ENCODE data around the gene ZCCHC3.

Gene ZCCHC3

DNA sequence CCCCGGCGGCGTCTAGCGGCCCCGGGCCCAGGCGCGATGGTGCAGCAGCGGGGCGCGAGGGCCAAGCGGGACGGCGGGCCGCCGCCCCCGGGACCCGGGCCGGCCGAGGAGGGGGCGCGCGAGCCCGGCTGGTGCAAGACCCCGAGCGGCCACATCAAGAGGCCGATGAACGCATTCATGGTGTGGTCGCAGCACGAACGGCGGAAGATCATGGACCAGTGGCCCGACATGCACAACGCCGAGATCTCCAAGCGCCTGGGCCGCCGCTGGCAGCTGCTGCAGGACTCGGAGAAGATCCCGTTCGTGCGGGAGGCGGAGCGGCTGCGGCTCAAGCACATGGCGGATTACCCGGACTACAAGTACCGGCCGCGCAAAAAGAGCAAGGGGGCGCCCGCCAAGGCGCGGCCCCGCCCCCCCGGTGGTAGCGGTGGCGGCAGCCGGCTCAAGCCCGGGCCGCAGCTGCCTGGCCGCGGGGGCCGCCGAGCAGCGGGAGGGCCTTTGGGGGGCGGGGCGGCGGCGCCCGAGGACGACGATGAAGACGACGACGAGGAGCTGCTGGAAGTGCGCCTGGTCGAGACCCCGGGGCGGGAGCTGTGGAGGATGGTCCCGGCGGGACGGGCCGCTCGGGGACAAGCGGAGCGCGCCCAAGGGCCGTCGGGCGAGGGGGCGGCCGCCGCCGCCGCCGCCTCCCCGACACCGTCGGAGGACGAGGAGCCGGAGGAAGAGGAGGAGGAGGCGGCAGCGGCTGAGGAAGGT, 28.7 kb downstream of the ZCCHC3 start:
- ATAC-seq (ENCODE audit: low read depth) (no peak), DNase-seq (ENCODE audit: low spot score) (peak; percentile 84)

DNA sequence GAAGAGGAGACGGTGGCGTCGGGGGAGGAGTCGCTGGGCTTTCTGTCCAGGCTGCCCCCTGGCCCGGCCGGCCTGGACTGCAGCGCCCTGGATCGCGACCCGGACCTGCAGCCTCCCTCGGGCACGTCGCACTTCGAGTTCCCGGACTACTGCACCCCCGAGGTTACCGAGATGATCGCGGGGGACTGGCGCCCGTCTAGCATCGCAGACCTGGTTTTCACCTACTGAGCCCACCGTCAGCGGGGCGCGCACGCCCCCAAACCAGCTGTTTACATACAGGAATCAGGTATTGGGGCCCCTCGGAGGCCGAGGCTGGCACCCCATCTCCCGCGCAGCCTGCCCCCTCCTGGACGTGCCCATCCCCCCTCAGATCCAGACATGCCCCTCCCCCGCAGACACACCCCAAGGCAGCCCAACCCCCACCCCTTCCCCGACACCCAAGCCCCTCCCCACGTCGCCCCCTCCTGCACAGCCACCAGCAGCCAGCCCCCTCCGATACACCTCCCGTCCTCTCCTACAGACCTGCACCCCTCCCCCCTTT, 29.3 kb downstream of the ZCCHC3 start:
- no peak for DNase-seq (ENCODE audit: low spot score)
- TF ChIP-seq, protein P1, sequence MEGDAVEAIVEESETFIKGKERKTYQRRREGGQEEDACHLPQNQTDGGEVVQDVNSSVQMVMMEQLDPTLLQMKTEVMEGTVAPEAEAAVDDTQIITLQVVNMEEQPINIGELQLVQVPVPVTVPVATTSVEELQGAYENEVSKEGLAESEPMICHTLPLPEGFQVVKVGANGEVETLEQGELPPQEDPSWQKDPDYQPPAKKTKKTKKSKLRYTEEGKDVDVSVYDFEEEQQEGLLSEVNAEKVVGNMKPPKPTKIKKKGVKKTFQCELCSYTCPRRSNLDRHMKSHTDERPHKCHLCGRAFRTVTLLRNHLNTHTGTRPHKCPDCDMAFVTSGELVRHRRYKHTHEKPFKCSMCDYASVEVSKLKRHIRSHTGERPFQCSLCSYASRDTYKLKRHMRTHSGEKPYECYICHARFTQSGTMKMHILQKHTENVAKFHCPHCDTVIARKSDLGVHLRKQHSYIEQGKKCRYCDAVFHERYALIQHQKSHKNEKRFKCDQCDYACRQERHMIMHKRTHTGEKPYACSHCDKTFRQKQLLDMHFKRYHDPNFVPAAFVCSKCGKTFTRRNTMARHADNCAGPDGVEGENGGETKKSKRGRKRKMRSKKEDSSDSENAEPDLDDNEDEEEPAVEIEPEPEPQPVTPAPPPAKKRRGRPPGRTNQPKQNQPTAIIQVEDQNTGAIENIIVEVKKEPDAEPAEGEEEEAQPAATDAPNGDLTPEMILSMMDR (IDR thresholded peaks at IDR 0.05; ENCODE audit: poor library complexity, severe bottlenecking): no peak
- Histone ChIP-seq H3K27ac (ENCODE audit: poor library complexity, severe bottlenecking) (peak overlapping the region; percentile 87), H3K27me3 (ENCODE audit: insufficient read depth, poor library complexity, severe bottlenecking) (no peaks in the 10 kb centered on the region), H3K9me3 (ENCODE audit: severe bottlenecking) (no peaks in the 10 kb centered on the region), H3K36me3 (ENCODE audit: low read depth) (peaks cover 5% of the 10 kb centered on the region; the same call in 1 of the 2 replicates), H3K4me3 (ENCODE audit: severe bottlenecking) (peak overlapping the region; percentile 85), H3K4me1 (ENCODE audit: insufficient read depth, poor library complexity, severe bottlenecking) (peaks cover 4% of the 10 kb centered on the region)
- no peak for ATAC-seq (ENCODE audit: low read depth)

More for the DNA sequence above, 28.7 kb downstream of the ZCCHC3 start:
- peaks cover 4% of the 10 kb centered on the region for H3K4me1 ChIP-seq (ENCODE audit: insufficient read depth, poor library complexity, severe bottlenecking)
- TF ChIP-seq, protein P1 (IDR thresholded peaks at IDR 0.05; ENCODE audit: poor library complexity, severe bottlenecking): no peak
- H3K27ac ChIP-seq (ENCODE audit: poor library complexity, severe bottlenecking): peak overlapping the region; percentile 87
- no peaks in the 10 kb centered on the region for H3K27me3 ChIP-seq (ENCODE audit: insufficient read depth, poor library complexity, severe bottlenecking)
- H3K9me3 ChIP-seq (ENCODE audit: severe bottlenecking): no peaks in the 10 kb centered on the region
- peak overlapping the region; percentile 85 for H3K4me3 ChIP-seq (ENCODE audit: severe bottlenecking)
- peaks cover 5% of the 10 kb centered on the region; the same call in 1 of the 2 replicates for H3K36me3 ChIP-seq (ENCODE audit: low read depth)

DNA sequence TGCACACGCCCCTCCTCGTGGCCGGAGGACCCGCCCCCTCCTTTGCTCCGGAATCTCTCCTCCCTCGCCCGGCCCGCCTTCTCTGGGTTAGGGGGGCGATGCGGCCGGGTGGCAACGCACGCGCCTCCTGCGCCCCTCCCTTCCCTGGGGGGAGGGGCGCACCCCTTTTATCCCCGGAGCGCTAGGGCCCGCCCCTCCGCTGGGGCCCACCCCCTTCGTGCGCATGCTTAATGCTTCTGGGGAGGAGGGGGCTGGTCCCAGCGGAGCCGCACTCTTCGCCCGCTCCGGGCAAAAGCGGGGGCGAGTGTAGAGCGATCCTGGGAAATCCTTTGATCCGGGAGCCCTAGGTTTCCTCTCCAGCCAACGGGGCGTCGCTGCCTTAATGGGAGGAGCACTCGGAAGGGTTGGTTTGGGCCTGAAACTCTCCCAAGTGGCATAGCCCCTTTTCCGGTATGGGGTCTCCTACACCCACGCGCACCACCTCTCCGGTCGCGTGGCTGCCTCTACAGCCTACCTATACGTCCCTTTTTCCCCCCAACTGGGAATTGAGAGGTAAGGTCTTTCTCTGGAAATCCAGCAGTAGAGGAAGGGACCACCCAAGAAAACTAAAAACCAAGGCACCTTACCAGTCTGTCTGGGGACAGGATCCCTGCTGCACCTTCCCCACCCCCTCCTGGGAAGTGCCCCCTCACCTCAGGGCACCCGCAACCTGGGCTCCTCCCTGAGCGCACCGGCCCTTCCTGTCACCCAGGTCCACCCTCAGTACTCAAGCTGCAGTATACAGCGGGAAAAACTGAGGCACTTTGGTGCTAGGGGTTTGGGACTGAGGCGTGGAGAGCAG, 30.0 kb downstream of the ZCCHC3 start:
- TF ChIP-seq, protein P1 (IDR thresholded peaks at IDR 0.05; ENCODE audit: poor library complexity, severe bottlenecking): no peak
- ATAC-seq (ENCODE audit: low read depth): peak; percentile 32
- H3K27ac ChIP-seq (ENCODE audit: poor library complexity, severe bottlenecking): peak overlapping the region; percentile 87

DNA sequence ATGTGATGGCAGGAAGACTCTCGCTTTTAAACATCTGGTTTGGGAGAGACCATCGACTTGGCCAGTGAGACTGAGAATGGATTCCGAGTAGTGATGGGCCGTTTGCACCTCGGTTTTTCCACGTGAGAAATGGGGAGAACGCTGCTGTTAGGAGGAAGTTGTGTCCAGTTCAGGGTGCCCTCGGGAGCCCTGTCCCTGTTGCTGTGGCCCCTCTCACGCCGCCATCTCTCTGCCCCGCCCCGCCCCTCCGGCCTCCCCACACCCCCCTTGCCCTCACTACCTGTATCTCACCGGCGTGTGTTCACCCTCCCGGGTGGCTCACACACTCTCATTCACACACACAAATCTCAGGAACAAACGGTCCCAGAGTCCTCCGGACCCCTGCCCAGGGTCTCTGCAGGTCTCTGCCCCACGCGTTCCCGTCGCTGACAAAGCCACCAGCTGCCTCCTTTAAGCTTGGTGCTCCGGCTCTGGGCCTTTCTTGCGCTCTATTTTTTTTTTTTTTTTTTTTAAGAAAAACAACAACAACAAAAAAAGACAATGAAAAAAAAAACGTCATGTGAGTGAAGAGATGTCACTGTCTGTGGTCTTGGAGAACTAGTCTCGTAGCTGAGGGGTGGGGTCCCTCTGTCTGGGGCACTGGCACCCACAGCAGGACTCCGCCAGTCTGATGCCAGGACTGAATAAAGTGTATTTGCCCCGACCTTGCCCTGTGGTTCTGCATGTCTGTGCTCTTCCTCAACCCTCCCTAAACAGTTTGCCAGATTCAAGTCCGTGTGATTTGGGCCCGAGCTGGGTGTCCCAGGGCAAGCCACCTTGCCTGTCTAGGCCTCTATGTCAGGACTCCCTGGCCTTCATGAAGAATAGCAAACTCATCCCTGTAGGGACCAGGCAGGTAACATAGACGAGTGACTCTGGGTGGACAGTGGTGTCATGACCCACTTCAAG, 30.9 kb downstream of the ZCCHC3 start:
- Histone ChIP-seq H3K4me3 (ENCODE audit: severe bottlenecking) (peak overlapping the region; percentile 85), H3K27me3 (ENCODE audit: insufficient read depth, poor library complexity, severe bottlenecking) (no peaks in the 10 kb centered on the region), H3K4me1 (ENCODE audit: insufficient read depth, poor library complexity, severe bottlenecking) (peaks cover 4% of the 10 kb centered on the region), H3K36me3 (ENCODE audit: low read depth) (peaks cover 5% of the 10 kb centered on the region; the same call in 1 of the 2 replicates), H3K9me3 (ENCODE audit: severe bottlenecking) (no peaks in the 10 kb centered on the region), H3K27ac (ENCODE audit: poor library complexity, severe bottlenecking) (peak overlapping the region; percentile 87)
- DNase-seq (ENCODE audit: low spot score) (no peak), ATAC-seq (ENCODE audit: low read depth) (no peak)
- TF ChIP-seq, protein P1 (IDR thresholded peaks at IDR 0.05; ENCODE audit: poor library complexity, severe bottlenecking): no peak

More for the DNA sequence above, 30.0 kb downstream of the ZCCHC3 start:
- Histone ChIP-seq H3K4me1 (ENCODE audit: insufficient read depth, poor library complexity, severe bottlenecking) (peaks cover 4% of the 10 kb centered on the region), H3K27me3 (ENCODE audit: insufficient read depth, poor library complexity, severe bottlenecking) (no peaks in the 10 kb centered on the region), H3K9me3 (ENCODE audit: severe bottlenecking) (no peaks in the 10 kb centered on the region), H3K36me3 (ENCODE audit: low read depth) (peaks cover 5% of the 10 kb centered on the region; the same call in 1 of the 2 replicates), H3K4me3 (ENCODE audit: severe bottlenecking) (peak overlapping the region; percentile 85)
- peak; percentile 96 for DNase-seq (ENCODE audit: low spot score)

Measured in RWPE2 (cell line).